Neural cell (in vitro differentiated cells): ENCODE results near the gene TUBB3. TPM values are rescaled to one million over a fixed set of nuclear protein-coding genes. Genes with fewer than 3 reads are reported as not detected.

Source experiments
- H2AFZ ChIP-seq: fragments of 200-600, 300-800 bp; sonication (generic), shearing (Covaris generic); 2 replicates; pipeline ENCODE4 v1.6.0; 2014; ENCODE audit warnings: low read depth, mild to moderate bottlenecking, antibody characterized with exemption, low read length, moderate library complexity
- H3F3A ChIP-seq: fragments of 200-600 bp; shearing (Covaris generic); 2 replicates; pipeline ENCODE4 v1.6.1; 2016; ENCODE audit warnings: mild to moderate bottlenecking, moderate library complexity, mixed read lengths, antibody characterized with exemption, low read length; ENCODE audit not compliant: insufficient read depth, poor library complexity, severe bottlenecking
- H3K27ac ChIP-seq: fragments of 200-600, 300-800 bp; sonication (generic), shearing (Covaris generic); 2 replicates; pipeline ENCODE4 v1.5.1; 2014; ENCODE audit warnings: mild to moderate bottlenecking, low read length, moderate library complexity
- H3K27me3 ChIP-seq: fragments of 300-800, 200-600 bp; sonication (generic), shearing (Covaris generic); 2 replicates; pipeline ENCODE4 v1.6.0; 2014; ENCODE audit warnings: mild to moderate bottlenecking, low read depth, low read length, moderate library complexity; ENCODE audit not compliant: insufficient read depth
- H3K36me3 ChIP-seq: fragments of 300-800, 200-600 bp; sonication (generic), shearing (Covaris generic); 2 replicates; pipeline ENCODE4 v1.5.1; 2014; ENCODE audit warnings: mild to moderate bottlenecking, antibody characterized with exemption, low read length, moderate library complexity; ENCODE audit not compliant: insufficient read depth
- H3K4me2 ChIP-seq: fragments of 300-800, 200-600 bp; sonication (generic), shearing (Covaris generic); 2 replicates; pipeline ENCODE4 v1.6.0; 2014; ENCODE audit warnings: mild to moderate bottlenecking, low read length
- H3K4me3 ChIP-seq: fragments of 300-800, 200-600 bp; sonication (generic), shearing (Covaris generic); 2 replicates; pipeline ENCODE4 v1.5.1; 2014; ENCODE audit warnings: mild to moderate bottlenecking, low read length, moderate library complexity
- H3K79me2 ChIP-seq: fragments of 200-600 bp; shearing (Covaris generic); replicated peaks from 2 replicates; pipeline ENCODE4 v1.6.0; 2014; ENCODE audit warnings: mild to moderate bottlenecking, low read length, moderate library complexity; ENCODE audit not compliant: insufficient read depth
- H3K9ac ChIP-seq: fragments of 300-800, 200-600 bp; sonication (generic), shearing (Covaris generic); 2 replicates; pipeline ENCODE4 v1.6.1; 2016; ENCODE audit warnings: mild to moderate bottlenecking, low read length, mixed read lengths
- H3K9me2 ChIP-seq: fragments of 200-600 bp; shearing (Covaris generic); 2 replicates; pipeline ENCODE4 v1.6.1; 2016; ENCODE audit warnings: mild to moderate bottlenecking, low read length, mixed read lengths; ENCODE audit not compliant: insufficient read depth
- H3K9me3 ChIP-seq: fragments of 200-600, 300-800 bp; sonication (generic), shearing (Covaris generic); 2 replicates; pipeline ENCODE4 v1.6.1; 2016; ENCODE audit warnings: mild to moderate bottlenecking, mixed run types, low read length, moderate library complexity, mixed read lengths
- H4K20me1 ChIP-seq: fragments of 200-600 bp; shearing (Covaris generic); 2 replicates; pipeline ENCODE4 v1.6.1; 2016; ENCODE audit warnings: mild to moderate bottlenecking, mixed run types; ENCODE audit not compliant: insufficient read depth
- EP300 ChIP-seq: fragments of 450-650 bp; conservative IDR thresholded peaks from 2 replicates; pipeline ENCODE4 v1.6.1; 2014; ENCODE audit warnings: antibody characterized with exemption, mild to moderate bottlenecking, moderate library complexity; ENCODE audit not compliant: poor library complexity, severe bottlenecking
- EZH2 ChIP-seq: fragments of 200-600, 300-800 bp; shearing (Covaris generic), sonication (generic); IDR thresholded peaks from 2 replicates; pipeline ENCODE4 v1.6.1; 2014; ENCODE audit warnings: antibody characterized with exemption, low read length, borderline replicate concordance, mild to moderate bottlenecking; ENCODE audit not compliant: insufficient read depth, poor library complexity, severe bottlenecking
- MXI1 ChIP-seq: fragments of 450-650 bp; conservative IDR thresholded peaks from 2 replicates; pipeline ENCODE4 v1.6.1; 2014; ENCODE audit warnings: antibody characterized with exemption, mild to moderate bottlenecking; ENCODE audit not compliant: poor library complexity, severe bottlenecking
- POLR2AphosphoS5 ChIP-seq: IDR thresholded peaks from 2 replicates; pipeline ENCODE4 v1.6.1; 2012
- RAD21 ChIP-seq: fragments of 450-650 bp; conservative IDR thresholded peaks from 2 replicates; pipeline ENCODE4 v1.6.1; 2014; ENCODE audit warnings: antibody characterized with exemption, mild to moderate bottlenecking, moderate library complexity
- SMC3 ChIP-seq: fragments of 450-650 bp; conservative IDR thresholded peaks from 2 replicates; pipeline ENCODE4 v1.6.1; 2014; ENCODE audit warnings: antibody characterized with exemption, mild to moderate bottlenecking, moderate library complexity; ENCODE audit not compliant: poor library complexity
- TAF1 ChIP-seq: IDR thresholded peaks from 2 replicates; pipeline ENCODE4 v1.6.1; 2012; ENCODE audit warnings: low read depth
- polyA plus RNA-seq: library from polyadenylated mRNA; depleted of rRNA; stranded (reverse); fragments of >200 nt; gene quantifications from 2 replicates; pipeline ENCODE4 v1.2.3, GENCODE V29; 2014
- TF ChIP-seq, protein P1 (sequence below): IDR thresholded peaks from 2 replicates; pipeline ENCODE4 v1.6.1; 2012; ENCODE audit warnings: borderline replicate concordance
- TF ChIP-seq, protein P2 (sequence below): fragments of 450-650 bp; IDR thresholded peaks from 2 replicates; pipeline ENCODE4 v1.5.1; 2014; ENCODE audit warnings: antibody characterized with exemption, mild to moderate bottlenecking, moderate library complexity; ENCODE audit not compliant: poor library complexity, severe bottlenecking

TUBB3 gene
- polyA plus RNA-seq, 1 donor from 2014 or later = 2,442 TPM

DNA sequence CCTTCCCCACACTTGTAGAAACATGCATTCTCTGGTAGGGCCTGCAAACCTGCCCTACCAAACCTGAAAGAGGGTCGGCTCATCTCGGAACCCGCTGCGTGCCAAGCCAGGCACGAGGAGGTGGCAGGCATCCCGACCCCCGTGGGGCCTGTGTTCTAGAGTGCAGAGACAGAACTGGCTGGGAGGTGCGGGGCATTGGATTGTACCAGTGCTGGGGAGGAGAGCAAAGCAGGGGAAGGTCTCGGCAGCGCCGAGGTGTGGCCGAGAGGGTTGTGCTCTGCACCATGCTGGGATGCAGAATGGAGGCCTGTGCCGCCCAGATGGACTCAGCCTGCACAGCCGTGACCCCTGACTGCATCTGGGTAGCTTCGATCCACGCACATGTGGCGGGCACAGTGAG lies 22.3 kb upstream of the TUBB3 start:
- Histone ChIP-seq H3F3A (no peaks in the 10 kb centered on the region), H2AFZ (no peak overlapping the region), H3K79me2 (no peaks in the 10 kb centered on the region), H3K27ac (no peak overlapping the region), H3K9me3 (no peaks in the 10 kb centered on the region), H3K4me2 (no peak overlapping the region), H3K4me3 (no peak overlapping the region), H4K20me1 (no peaks in the 10 kb centered on the region), H3K9ac (no peak overlapping the region), H3K9me2 (no peaks in the 10 kb centered on the region), H3K27me3 (no peaks in the 10 kb centered on the region), H3K36me3 (no peaks in the 10 kb centered on the region)
- TF ChIP-seq TAF1 (no peak), RAD21 (no peak), SMC3 (no peak), MXI1 (no peak), POLR2AphosphoS5 (no peak), EP300 (no peak), EZH2 (no peak)
- TF ChIP-seq, protein P1, sequence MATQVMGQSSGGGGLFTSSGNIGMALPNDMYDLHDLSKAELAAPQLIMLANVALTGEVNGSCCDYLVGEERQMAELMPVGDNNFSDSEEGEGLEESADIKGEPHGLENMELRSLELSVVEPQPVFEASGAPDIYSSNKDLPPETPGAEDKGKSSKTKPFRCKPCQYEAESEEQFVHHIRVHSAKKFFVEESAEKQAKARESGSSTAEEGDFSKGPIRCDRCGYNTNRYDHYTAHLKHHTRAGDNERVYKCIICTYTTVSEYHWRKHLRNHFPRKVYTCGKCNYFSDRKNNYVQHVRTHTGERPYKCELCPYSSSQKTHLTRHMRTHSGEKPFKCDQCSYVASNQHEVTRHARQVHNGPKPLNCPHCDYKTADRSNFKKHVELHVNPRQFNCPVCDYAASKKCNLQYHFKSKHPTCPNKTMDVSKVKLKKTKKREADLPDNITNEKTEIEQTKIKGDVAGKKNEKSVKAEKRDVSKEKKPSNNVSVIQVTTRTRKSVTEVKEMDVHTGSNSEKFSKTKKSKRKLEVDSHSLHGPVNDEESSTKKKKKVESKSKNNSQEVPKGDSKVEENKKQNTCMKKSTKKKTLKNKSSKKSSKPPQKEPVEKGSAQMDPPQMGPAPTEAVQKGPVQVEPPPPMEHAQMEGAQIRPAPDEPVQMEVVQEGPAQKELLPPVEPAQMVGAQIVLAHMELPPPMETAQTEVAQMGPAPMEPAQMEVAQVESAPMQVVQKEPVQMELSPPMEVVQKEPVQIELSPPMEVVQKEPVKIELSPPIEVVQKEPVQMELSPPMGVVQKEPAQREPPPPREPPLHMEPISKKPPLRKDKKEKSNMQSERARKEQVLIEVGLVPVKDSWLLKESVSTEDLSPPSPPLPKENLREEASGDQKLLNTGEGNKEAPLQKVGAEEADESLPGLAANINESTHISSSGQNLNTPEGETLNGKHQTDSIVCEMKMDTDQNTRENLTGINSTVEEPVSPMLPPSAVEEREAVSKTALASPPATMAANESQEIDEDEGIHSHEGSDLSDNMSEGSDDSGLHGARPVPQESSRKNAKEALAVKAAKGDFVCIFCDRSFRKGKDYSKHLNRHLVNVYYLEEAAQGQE = no peak
- TF ChIP-seq, protein P2, sequence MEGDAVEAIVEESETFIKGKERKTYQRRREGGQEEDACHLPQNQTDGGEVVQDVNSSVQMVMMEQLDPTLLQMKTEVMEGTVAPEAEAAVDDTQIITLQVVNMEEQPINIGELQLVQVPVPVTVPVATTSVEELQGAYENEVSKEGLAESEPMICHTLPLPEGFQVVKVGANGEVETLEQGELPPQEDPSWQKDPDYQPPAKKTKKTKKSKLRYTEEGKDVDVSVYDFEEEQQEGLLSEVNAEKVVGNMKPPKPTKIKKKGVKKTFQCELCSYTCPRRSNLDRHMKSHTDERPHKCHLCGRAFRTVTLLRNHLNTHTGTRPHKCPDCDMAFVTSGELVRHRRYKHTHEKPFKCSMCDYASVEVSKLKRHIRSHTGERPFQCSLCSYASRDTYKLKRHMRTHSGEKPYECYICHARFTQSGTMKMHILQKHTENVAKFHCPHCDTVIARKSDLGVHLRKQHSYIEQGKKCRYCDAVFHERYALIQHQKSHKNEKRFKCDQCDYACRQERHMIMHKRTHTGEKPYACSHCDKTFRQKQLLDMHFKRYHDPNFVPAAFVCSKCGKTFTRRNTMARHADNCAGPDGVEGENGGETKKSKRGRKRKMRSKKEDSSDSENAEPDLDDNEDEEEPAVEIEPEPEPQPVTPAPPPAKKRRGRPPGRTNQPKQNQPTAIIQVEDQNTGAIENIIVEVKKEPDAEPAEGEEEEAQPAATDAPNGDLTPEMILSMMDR = no peak

DNA sequence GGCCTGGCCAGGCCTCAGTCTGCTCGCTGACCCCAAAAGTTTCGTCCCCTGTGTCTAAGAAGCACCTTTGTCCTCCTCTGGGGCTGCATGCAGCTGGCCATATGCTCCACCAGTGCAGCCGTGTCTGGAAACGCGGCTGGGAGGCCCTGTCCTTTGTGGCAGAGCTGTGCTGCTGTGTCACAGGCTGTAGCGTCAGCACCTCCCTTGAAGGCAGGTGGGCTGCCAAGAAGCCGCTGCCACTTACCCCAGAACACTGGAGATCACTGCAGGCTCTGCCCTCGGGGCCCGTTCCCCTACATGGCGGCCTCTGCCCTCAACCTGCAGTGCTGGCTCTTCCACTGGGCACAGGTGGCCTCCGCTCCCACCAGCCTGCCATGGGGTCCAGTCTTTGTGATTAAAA lies 20.2 kb upstream of the TUBB3 start:
- Histone ChIP-seq H3K27ac (no peak overlapping the region), H3K79me2 (no peaks in the 10 kb centered on the region), H3K9ac (no peak overlapping the region), H2AFZ (no peak overlapping the region), H3K36me3 (no peaks in the 10 kb centered on the region), H4K20me1 (no peaks in the 10 kb centered on the region), H3K9me2 (no peaks in the 10 kb centered on the region), H3K27me3 (no peaks in the 10 kb centered on the region), H3K4me3 (no peak overlapping the region), H3K9me3 (no peaks in the 10 kb centered on the region), H3F3A (no peaks in the 10 kb centered on the region), H3K4me2 (no peak overlapping the region)
- TF ChIP-seq, protein P1 = no peak
- TF ChIP-seq POLR2AphosphoS5 (no peak), SMC3 (no peak), EP300 (no peak), RAD21 (no peak)
